Right lobe of liver (tissue), 4 donors: Measurements from ENCODE around the gene ARHGAP30.

ENCODE experiments used
- CTCF ChIP-seq, 4 donors: fragments of 200-600 bp in 3 of 4; fragments of 450-650 bp in 1 of 4; IDR thresholded peaks; one replicate each; pipeline versions ENCODE4 v1.5.1 to v1.8.0; 2016 to 2022; ENCODE audit warnings: antibody characterized with exemption in 4 of 4, mild to moderate bottlenecking in 2 of 4
- POLR2A ChIP-seq: fragments of 450-650 bp; IDR thresholded peaks from one replicate; pipeline ENCODE4 v1.6.1; 2017; ENCODE audit warnings: antibody characterized with exemption, mild to moderate bottlenecking
- donor health status: DM: no; HTN: no; CAD: no.
- donor health status: DM: no; HTN: no; CAD: no.
- donor health status: DM: no; HTN: yes; CAD: no.

GRCh38 chr1:161046605-161047228 lies 23.0 kb downstream of the ARHGAP30 start:
- TF ChIP-seq POLR2A (no peak), CTCF (IDR thresholded peaks at IDR 0.05) (no peak)
